HAP-1 (cell line): Measurements from ENCODE around the gene FOS.
A peak's percentile ranks its signal among the peaks of the same experiment; 100 is the strongest.
"Not testable (repeated sequence)": the region's sequence is repeated elsewhere in the genome, so short reads cannot be mapped to it uniquely, and the experiment has no call there.

Source experiments
- DNase-seq, 2 experiments: peaks; one replicate each; pipeline ENCODE4 v3.0.0-alpha.2; 2016 to 2020; ENCODE audit warnings: low spot score in 2 of 2
- H3K27me3 ChIP-seq: fragments of 250-450 bp; sonication (Bioruptor Pico); 2 replicates; pipeline ENCODE4 v1.5.1; 2020; ENCODE audit warnings: low read depth, mild to moderate bottlenecking, moderate library complexity
- H3K36me3 ChIP-seq: fragments of 250-450 bp; sonication (Bioruptor Pico); replicated peaks from 2 replicates; pipeline ENCODE4 v1.5.1; 2020; ENCODE audit warnings: mild to moderate bottlenecking
- H3K4me1 ChIP-seq: fragments of 250-450 bp; sonication (Bioruptor Pico); 2 replicates; pipeline ENCODE4 v1.5.1; 2020; ENCODE audit warnings: mild to moderate bottlenecking
- H3K4me3 ChIP-seq: fragments of 250-450 bp; sonication (Bioruptor Pico); 2 replicates; pipeline ENCODE4 v1.5.1; 2020; ENCODE audit warnings: mild to moderate bottlenecking, moderate library complexity
- H3K9me3 ChIP-seq: fragments of 250-450 bp; sonication (Bioruptor Pico); 2 replicates; pipeline ENCODE4 v1.5.1; 2020; ENCODE audit warnings: mild to moderate bottlenecking, moderate library complexity
- in situ Hi-C: fragments of 300-500 bp; cut with MboI; formaldehyde crosslinking; loops from 3 replicates; pipeline ENCODE4 v1.14.3; 2020; ENCODE audit warnings: low sequenced_read_pairs, inconsistent platforms, mixed read lengths

Gene FOS

DNA sequence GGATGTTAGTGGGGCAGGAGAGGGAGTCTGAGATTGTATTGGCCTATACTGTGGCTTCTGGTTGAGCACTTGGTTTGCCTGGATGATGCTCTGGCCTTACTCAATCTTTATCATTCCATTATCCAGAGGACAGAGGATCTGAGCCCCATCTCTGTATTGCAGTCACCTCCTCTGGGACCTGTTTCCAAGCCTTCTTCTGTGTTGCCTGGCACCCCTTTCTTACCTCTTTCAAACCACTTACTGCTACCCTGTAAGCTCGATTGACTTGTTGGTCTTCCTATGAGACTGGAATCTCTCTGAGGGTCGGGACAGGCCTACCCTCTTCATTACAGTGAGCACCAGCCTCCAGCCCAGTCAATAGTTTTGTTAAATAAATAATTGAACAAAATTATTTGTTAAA lies 3.0 kb upstream of the FOS start:
- in situ Hi-C loops, result no loop called here
- no peak overlapping the region for H3K4me3 ChIP-seq
- H3K9me3 ChIP-seq, result no peaks in the 10 kb centered on the region
- H3K36me3 ChIP-seq, result no peaks in the 10 kb centered on the region; the same call in none of the 2 replicates
- H3K27me3 ChIP-seq, result no peaks in the 10 kb centered on the region
- H3K4me1 ChIP-seq, result peaks cover 16% of the 10 kb centered on the region
- DNase-seq, result no peak

DNA sequence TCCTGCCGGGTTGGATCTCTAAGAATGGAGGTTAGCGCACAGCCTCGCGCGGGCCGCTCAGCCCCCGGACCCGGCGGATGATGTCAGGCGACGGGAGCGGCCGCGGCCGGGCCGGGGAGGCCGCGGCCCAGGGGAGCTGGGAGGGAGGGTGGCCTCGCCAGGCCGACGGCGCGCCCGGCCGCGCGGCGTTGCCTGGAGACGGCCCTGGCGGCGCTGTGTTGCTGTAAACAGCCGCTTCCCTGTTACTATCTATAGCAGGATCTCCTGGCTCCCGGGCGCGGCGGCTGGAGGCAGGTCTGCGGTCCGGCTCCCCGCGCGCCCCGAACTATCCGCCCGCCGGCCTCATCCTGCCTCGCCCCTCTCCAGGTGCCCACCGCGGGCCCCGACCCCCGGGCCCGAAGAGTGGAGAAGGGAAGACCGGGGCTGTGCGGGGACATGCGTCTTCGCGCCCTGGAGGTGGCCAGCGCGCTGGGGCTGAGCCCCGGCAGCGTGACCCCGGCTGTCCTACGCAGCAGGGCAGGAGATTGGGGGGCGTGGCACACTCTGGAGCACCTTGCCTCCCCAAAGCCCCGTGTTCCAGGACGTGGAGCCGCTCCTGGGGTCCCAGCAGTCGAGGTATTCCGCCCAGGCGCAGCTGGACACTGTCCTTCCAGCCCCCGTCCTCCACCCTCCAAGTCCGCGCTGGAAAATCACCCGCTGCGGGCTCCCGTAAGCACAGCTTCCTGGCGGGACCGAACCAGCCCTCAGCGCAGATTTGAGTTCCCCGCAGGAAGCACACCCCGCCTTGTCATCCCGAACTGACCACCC lies 1.4 kb upstream of the FOS start:
- Histone ChIP-seq H3K36me3 (no peaks in the 10 kb centered on the region; the same call in none of the 2 replicates), H3K9me3 (no peaks in the 10 kb centered on the region), H3K4me1 (peaks cover 16% of the 10 kb centered on the region), H3K4me3 (peak overlapping the region; percentile 58), H3K27me3 (no peaks in the 10 kb centered on the region)
- DNase-seq, result peak; percentile 81 to 85
- in situ Hi-C loops, result no loop called here

DNA sequence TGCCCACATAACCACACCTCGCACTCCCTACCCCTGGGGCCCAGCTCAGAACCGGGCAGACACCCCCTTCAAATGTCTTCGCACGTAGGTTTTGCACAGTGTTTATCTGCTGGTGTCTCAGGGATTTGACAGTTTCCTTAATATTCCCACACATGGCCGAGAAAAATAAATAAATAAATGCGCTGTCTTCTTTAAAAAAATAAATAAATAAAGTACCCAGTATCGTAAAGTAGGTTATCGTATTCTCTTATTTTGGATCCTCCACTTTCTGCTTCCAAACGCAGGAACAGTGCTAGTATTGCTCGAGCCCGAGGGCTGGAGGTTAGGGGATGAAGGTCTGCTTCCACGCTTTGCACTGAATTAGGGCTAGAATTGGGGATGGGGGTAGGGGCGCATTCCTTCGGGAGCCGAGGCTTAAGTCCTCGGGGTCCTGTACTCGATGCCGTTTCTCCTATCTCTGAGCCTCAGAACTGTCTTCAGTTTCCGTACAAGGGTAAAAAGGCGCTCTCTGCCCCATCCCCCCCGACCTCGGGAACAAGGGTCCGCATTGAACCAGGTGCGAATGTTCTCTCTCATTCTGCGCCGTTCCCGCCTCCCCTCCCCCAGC lies 710 bp upstream of the FOS start:
- peaks cover 16% of the 10 kb centered on the region for H3K4me1 ChIP-seq
- DNase-seq, result no peak
- H3K9me3 ChIP-seq, result no peaks in the 10 kb centered on the region
- no peaks in the 10 kb centered on the region; the same call in none of the 2 replicates for H3K36me3 ChIP-seq
- no peaks in the 10 kb centered on the region for H3K27me3 ChIP-seq
- in situ Hi-C loops, result no loop called here
- H3K4me3 ChIP-seq, result peak overlapping the region; percentile 58

DNA sequence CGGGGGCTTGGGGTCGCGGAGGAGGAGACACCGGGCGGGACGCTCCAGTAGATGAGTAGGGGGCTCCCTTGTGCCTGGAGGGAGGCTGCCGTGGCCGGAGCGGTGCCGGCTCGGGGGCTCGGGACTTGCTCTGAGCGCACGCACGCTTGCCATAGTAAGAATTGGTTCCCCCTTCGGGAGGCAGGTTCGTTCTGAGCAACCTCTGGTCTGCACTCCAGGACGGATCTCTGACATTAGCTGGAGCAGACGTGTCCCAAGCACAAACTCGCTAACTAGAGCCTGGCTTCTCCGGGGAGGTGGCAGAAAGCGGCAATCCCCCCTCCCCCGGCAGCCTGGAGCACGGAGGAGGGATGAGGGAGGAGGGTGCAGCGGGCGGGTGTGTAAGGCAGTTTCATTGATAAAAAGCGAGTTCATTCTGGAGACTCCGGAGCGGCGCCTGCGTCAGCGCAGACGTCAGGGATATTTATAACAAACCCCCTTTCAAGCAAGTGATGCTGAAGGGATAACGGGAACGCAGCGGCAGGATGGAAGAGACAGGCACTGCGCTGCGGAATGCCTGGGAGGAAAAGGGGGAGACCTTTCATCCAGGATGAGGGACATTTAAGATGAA lies 630 bp downstream of the FOS start:
- Histone ChIP-seq H3K4me3 (peak overlapping the region; percentile 58), H3K4me1 (peaks cover 16% of the 10 kb centered on the region), H3K9me3 (no peaks in the 10 kb centered on the region), H3K27me3 (no peaks in the 10 kb centered on the region), H3K36me3 (no peaks in the 10 kb centered on the region; the same call in none of the 2 replicates)
- DNase-seq, result peak; percentile 24 to 68
- in situ Hi-C loops, result no loop called here

DNA sequence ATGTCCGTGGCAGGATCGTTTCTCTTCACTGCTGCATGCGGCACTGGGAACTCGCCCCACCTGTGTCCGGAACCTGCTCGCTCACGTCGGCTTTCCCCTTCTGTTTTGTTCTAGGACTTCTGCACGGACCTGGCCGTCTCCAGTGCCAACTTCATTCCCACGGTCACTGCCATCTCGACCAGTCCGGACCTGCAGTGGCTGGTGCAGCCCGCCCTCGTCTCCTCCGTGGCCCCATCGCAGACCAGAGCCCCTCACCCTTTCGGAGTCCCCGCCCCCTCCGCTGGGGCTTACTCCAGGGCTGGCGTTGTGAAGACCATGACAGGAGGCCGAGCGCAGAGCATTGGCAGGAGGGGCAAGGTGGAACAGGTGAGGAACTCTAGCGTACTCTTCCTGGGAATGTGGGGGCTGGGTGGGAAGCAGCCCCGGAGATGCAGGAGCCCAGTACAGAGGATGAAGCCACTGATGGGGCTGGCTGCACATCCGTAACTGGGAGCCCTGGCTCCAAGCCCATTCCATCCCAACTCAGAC lies 1.2 kb downstream of the FOS start:
- no peaks in the 10 kb centered on the region for H3K9me3 ChIP-seq
- no peaks in the 10 kb centered on the region; the same call in none of the 2 replicates for H3K36me3 ChIP-seq
- in situ Hi-C loops, result no loop called here
- peaks cover 16% of the 10 kb centered on the region for H3K4me1 ChIP-seq
- H3K27me3 ChIP-seq, result no peaks in the 10 kb centered on the region
- peak overlapping the region; percentile 58 for H3K4me3 ChIP-seq
- DNase-seq, result peak in 1 of 2 experiments; percentile 29

DNA sequence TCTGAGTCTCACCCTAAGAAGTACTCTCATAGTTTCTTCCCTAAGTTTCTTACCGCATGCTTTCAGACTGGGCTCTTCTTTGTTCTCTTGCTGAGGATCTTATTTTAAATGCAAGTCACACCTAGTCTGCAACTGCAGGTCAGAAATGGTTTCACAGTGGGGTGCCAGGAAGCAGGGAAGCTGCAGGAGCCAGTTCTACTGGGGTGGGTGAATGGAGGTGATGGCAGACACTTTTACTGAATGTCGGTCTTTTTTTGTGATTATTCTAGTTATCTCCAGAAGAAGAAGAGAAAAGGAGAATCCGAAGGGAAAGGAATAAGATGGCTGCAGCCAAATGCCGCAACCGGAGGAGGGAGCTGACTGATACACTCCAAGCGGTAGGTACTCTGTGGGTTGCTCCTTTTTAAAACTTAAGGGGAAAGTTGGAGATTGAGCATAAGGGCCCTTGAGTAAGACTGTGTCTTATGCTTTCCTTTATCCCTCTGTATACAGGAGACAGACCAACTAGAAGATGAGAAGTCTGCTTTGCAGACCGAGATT lies 1.7 kb downstream of the FOS start:
- no peaks in the 10 kb centered on the region for H3K9me3 ChIP-seq
- H3K27me3 ChIP-seq, result no peaks in the 10 kb centered on the region
- no peaks in the 10 kb centered on the region; the same call in none of the 2 replicates for H3K36me3 ChIP-seq
- peaks cover 16% of the 10 kb centered on the region for H3K4me1 ChIP-seq
- in situ Hi-C loops, result no loop called here
- H3K4me3 ChIP-seq, result no peak overlapping the region
- no peak for DNase-seq

DNA sequence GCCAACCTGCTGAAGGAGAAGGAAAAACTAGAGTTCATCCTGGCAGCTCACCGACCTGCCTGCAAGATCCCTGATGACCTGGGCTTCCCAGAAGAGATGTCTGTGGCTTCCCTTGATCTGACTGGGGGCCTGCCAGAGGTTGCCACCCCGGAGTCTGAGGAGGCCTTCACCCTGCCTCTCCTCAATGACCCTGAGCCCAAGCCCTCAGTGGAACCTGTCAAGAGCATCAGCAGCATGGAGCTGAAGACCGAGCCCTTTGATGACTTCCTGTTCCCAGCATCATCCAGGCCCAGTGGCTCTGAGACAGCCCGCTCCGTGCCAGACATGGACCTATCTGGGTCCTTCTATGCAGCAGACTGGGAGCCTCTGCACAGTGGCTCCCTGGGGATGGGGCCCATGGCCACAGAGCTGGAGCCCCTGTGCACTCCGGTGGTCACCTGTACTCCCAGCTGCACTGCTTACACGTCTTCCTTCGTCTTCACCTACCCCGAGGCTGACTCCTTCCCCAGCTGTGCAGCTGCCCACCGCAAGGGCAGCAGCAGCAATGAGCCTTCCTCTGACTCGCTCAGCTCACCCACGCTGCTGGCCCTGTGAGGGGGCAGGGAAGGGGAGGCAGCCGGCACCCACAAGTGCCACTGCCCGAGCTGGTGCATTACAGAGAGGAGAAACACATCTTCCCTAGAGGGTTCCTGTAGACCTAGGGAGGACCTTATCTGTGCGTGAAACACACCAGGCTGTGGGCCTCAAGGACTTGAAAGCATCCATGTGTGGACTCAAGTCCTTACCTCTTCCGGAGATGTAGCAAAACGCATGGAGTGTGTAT lies 2.4 kb downstream of the FOS start:
- H3K9me3 ChIP-seq, result no peaks in the 10 kb centered on the region
- DNase-seq, result no peak
- no peak overlapping the region for H3K4me3 ChIP-seq
- peaks cover 16% of the 10 kb centered on the region for H3K4me1 ChIP-seq
- H3K36me3 ChIP-seq, result no peaks in the 10 kb centered on the region; the same call in none of the 2 replicates
- H3K27me3 ChIP-seq, result no peaks in the 10 kb centered on the region
- in situ Hi-C loops, result no loop called here

DNA sequence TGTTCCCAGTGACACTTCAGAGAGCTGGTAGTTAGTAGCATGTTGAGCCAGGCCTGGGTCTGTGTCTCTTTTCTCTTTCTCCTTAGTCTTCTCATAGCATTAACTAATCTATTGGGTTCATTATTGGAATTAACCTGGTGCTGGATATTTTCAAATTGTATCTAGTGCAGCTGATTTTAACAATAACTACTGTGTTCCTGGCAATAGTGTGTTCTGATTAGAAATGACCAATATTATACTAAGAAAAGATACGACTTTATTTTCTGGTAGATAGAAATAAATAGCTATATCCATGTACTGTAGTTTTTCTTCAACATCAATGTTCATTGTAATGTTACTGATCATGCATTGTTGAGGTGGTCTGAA lies 3.0 kb downstream of the FOS start:
- Histone ChIP-seq H3K9me3 (no peaks in the 10 kb centered on the region), H3K4me3 (no peak overlapping the region), H3K4me1 (peaks cover 13% of the 10 kb centered on the region), H3K36me3 (no peaks in the 10 kb centered on the region; the same call in none of the 2 replicates), H3K27me3 (no peaks in the 10 kb centered on the region)
- no peak for DNase-seq
- in situ Hi-C loops, result no loop called here

DNA sequence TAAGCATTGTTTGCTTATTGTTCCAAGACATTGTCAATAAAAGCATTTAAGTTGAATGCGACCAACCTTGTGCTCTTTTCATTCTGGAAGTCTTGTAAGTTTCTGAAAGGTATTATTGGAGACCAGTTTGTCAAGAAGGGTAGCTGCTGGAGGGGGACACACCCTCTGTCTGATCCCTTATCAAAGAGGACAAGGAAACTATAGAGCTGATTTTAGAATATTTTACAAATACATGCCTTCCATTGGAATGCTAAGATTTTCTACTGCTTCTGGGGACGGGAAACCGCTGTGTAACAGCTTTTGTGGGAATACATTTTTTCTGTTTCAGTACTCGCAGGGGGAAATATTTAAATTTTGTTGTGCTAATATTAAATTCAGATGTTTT lies 3.5 kb downstream of the FOS start:
- no peak for DNase-seq
- in situ Hi-C loops, result no loop called here
- Histone ChIP-seq H3K9me3 (no peaks in the 10 kb centered on the region), H3K36me3 (no peaks in the 10 kb centered on the region; the same call in none of the 2 replicates), H3K27me3 (no peaks in the 10 kb centered on the region), H3K4me1 (peaks cover 11% of the 10 kb centered on the region), H3K4me3 (no peak overlapping the region)

DNA sequence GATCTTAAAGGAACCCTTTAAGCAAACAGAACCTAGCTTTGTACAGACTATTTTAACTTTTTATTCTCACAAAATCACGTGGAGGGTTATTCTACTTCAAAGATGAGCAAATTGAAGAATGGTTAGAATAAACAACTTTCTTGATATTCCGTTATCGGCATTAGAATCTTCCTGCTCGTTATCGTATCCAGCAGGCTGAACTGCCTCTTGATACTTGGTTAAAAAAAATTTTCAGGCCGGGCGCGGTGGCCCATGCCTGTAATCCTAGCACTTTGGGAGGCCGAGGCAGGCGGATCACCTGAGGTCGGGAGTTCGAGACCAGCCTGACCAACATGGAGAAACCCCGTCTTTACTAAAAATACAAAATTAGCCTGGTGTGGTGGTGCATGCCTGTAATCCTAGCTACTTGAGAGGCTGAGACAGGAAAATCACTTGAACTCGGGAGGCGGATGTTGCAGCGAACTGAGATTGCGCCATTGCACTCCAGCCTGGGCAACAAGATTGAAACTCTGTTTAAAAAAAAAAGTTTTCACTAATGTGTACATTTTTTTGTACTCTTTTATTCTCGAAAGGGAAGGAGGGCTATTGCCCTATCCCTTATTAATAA lies 4.0 kb downstream of the FOS start:
- H3K27me3 ChIP-seq, in situ Hi-C loops, H3K4me3 ChIP-seq, DNase-seq, H3K9me3 ChIP-seq, H3K36me3 ChIP-seq, H3K4me1 ChIP-seq: not testable (repeated sequence)

DNA sequence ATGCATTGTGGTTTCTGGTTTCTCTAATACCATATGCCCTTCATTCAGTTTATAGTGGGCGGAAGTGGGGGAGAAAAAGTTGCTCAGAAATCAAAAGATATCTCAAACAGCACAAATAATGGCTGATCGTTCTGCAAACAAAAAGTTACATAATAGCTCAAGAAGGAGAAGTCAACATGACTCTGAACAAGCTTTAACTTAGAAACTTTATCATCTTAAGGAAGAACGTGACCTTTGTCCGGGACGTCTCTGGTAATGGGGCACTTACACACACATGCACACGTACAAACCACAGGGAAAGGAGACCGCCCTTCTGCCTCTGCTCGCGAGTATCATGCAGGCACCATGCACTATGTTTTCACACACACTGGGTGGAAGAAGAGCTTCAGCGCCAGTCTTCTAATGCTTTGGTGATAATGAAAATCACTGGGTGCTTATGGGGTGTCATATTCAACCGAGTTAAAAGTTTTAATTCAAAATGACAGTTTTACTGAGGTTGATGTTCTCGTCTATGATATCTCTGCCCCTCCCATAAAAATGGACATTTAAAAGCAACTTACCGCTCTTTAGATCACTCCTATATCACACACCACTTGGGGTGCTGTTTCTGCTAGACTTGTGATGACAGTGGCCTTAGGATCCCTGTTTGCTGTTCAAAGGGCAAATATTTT lies 4.7 kb downstream of the FOS start:
- in situ Hi-C loops, result no loop called here
- Histone ChIP-seq H3K9me3 (no peaks in the 10 kb centered on the region), H3K4me1 (peaks cover 4% of the 10 kb centered on the region), H3K36me3 (no peaks in the 10 kb centered on the region; the same call in none of the 2 replicates), H3K4me3 (no peak overlapping the region), H3K27me3 (no peaks in the 10 kb centered on the region)
- DNase-seq, result no peak

DNA sequence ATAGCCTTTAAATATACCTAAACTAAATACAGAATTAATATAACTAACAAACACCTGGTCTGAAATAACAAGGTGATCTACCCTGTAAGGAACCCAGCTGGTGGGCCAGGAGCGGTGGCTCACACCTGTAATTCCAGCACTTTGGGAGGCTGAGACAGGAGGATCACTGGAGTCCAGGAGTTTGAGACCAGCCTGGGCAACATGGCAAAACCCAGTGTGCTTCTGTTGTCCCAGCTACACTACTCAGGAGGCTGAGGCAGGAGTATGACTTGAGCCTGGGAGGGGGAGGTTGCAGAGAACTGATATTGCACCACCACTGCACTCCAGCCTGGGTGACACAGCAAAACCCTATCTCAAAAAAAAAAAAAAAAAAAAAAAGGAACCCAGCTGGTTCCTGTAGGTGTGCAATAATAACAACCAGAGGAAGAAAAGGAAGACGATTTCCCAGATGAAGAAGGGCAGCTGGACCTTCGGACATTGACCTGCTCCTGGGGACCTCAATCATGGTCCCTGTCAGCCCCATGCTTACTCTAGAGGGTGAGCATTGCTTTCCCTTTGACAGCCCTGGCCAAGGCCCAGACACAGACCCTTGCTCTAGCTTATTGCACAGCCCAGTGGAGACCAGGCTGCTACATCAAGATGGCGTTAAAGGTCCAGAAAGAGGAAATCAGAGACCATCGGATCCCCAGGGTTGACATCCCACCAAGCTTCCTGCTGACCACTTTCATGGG lies 5.4 kb downstream of the FOS start:
- no peak for DNase-seq
- Histone ChIP-seq H3K4me3 (no peak overlapping the region), H3K27me3 (no peaks in the 10 kb centered on the region), H3K4me1 (peaks cover 4% of the 10 kb centered on the region), H3K9me3 (no peaks in the 10 kb centered on the region; the same call in 1 of the 2 replicates), H3K36me3 (no peaks in the 10 kb centered on the region; the same call in none of the 2 replicates)
- in situ Hi-C loops, result no loop called here
